H7 (cell line): ENCODE results near the gene RAD51B. TPM values are rescaled to one million over a fixed set of nuclear protein-coding genes. Genes with fewer than 3 reads are reported as not detected.

Experiments used
- DNase-seq: peaks from one replicate; pipeline ENCODE4 v3.0.0; 2012
- H3K27me3 ChIP-seq: 2 replicates; pipeline ENCODE4 v1.6.0; 2011; ENCODE audit warnings: mild to moderate bottlenecking, low read length; ENCODE audit not compliant: control insufficient read depth, insufficient read depth
- H3K36me3 ChIP-seq: replicated peaks from 2 replicates; pipeline ENCODE4 v1.5.1; 2011; ENCODE audit warnings: low read length; ENCODE audit not compliant: control insufficient read depth, insufficient read depth
- H3K4me3 ChIP-seq: 2 replicates; pipeline ENCODE4 v1.5.1; 2011; ENCODE audit warnings: low read depth, mild to moderate bottlenecking, control low read depth, low read length, moderate library complexity; ENCODE audit not compliant: insufficient read depth
- total RNA-seq: library from RNA; depleted of rRNA; stranded (reverse); fragments of >200 nt; shearing (Covaris generic); gene quantifications from 2 replicates; pipeline ENCODE4 v1.2.3, GENCODE V29; 2014

The RAD51B gene
- total RNA-seq, 1 experiment from 2014 or later: 9.6 TPM

DNA sequence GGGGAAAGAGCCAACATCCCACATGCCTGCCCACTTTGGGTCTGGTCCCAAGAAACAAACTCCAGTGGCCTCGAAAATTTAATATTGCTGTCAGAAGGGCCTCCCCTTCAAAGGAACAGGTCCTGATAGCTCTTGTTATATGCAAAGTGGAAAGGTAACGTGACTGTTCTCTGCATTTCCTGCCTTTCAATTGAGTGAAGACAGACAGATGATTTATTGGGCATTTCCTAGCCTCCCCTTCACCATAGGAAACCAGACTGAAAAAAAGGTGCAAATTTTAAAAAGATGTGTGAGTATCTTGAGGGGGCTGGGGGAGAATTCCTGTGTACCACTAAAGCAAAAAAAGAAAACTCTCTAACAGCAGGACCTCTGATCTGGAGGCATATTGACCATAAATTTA is 738.1 kb downstream of the RAD51B start:
- no peak overlapping the region for H3K4me3 ChIP-seq
- DNase-seq: no peak
- H3K27me3 ChIP-seq: 0 out of 2 replicates have a peak, but pooled peaks cover 2% of the 10 kb centered on the region
- no peaks in the 10 kb centered on the region for H3K36me3 ChIP-seq

DNA sequence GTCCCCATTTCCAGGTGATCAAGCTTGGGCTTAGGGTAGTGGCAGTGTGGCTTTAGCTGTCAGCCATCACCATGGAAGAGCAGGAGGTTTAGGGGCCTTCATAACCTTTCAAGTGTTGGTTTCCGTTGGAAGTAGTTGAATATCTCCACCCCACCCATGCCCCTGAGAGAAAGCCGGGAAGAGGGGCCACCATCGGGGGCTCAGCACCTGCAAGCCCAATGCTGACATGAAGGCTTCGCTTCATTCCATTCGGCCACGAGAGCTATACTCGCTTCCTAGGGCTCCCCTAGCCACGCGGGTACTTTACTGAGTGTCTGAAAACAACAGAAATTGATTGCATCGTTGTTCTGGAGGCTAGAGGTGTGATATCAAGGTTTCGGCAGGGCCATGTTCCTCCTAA is 738.5 kb downstream of the RAD51B start:
- Histone ChIP-seq H3K4me3 (no peak overlapping the region), H3K36me3 (no peaks in the 10 kb centered on the region), H3K27me3 (0 out of 2 replicates have a peak, but pooled peaks cover 2% of the 10 kb centered on the region)
- DNase-seq: no peak

DNA sequence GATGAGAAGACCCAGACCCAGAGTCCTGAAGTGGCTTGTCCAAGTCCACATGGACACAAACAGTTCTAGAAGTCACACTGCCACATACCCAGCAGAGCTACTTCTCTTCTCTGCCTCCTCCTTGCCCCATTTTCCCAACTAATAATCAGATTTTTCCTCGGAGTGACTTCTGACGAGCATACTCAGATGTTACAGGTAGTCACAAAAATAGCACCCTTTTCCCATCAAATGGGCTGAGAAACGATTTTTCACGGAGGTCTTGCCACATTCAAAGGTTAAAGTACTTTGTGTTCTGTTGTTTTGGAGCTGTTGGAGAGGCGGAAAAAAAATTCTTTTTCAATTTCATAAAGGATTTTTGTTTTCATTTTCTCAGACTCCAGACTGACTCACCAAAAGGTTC is 740.4 kb downstream of the RAD51B start:
- Histone ChIP-seq H3K4me3 (no peak overlapping the region), H3K27me3 (0 out of 2 replicates have a peak, but pooled peaks cover 2% of the 10 kb centered on the region), H3K36me3 (no peaks in the 10 kb centered on the region)
- DNase-seq: no peak

DNA sequence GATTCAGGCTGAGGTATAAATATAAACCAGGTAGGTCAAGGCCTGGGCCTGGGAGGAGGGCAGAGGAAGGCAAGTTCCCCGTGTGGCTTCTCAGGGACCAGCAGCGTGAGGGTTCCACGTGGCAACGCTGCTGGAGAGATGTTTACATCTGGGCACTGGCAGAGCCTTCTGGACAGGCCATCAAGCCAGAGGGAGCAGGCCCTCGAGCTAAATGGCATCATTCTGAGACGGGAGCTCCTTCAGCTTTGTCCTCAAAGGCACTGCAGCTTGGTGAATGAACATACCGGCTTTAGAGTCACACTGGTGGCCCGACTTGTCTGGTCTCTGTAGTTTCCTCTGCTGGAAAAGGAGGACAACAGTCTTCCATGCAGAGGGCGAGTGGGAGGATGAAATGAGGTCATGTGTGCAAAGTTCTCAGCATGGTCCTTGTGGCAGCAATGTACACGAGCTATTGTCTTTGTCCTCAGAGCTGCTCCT is 742.0 kb downstream of the RAD51B start:
- DNase-seq: no peak
- 0 out of 2 replicates have a peak, but pooled peaks cover 2% of the 10 kb centered on the region for H3K27me3 ChIP-seq
- H3K36me3 ChIP-seq: no peaks in the 10 kb centered on the region
- H3K4me3 ChIP-seq: no peak overlapping the region

DNA sequence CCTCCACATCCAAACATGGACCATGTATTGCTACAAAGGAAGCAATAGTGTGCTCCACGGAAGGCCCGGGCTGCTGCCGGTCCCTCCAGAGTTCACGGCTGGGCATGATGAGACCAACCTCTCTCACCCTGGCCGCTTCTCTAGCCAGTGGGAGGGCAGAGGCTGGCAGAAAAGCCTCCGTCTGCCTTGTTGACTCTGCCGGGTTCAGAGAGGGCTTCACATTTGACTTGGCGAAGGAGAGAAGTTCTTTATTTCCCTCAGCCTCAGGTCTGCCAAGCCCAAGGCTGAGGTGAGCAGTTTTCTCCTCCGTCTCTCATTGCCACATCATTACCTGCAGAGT is 743.3 kb downstream of the RAD51B start:
- H3K4me3 ChIP-seq: no peak overlapping the region
- no peaks in the 10 kb centered on the region for H3K36me3 ChIP-seq
- H3K27me3 ChIP-seq: 0 out of 2 replicates have a peak, but pooled peaks cover 2% of the 10 kb centered on the region
- DNase-seq: no peak

DNA sequence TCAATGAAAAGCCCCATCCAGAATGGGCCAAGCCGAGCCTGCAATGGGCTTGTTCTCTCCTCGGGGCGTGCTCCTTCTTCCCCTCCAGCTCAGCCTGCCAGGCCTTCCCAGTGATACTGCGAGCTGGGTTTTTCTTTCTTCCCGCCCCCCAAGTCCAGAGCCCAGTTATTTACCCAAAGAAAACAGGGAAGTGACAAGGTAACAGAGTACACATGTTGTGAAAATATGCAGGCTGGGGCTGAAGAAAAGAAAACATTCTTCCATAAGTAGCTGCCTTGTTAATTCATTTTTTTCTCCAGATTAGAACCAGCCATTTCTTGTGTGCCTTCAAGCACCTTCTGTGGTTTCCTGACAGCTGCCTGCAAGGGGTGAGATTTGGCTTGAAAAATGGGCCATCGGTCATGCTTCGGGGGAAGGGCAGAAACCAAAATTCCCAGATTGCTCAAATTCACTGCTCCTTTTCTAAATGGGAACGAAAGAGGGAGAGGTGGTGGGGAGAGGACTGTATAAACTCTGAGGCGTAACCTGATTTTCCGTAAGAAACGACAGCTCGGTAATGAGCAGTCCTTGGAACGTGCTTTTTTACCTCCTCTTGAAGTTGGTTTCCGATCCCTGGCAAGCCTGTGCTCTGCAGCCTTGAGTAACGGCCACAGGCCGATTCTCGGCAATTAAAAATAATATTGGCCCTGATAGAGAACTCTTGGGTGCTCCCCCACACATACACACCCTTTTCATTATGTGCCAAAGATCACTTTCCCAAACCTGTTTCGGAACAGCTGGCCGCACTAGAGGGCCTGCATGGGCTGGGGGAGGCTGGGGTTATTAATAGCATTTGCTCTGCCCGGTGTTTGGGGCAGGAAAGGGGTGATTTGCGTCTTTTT is 743.9 kb downstream of the RAD51B start:
- H3K36me3 ChIP-seq: no peaks in the 10 kb centered on the region
- DNase-seq: no peak
- 0 out of 2 replicates have a peak, but pooled peaks cover 2% of the 10 kb centered on the region for H3K27me3 ChIP-seq
- H3K4me3 ChIP-seq: no peak overlapping the region

DNA sequence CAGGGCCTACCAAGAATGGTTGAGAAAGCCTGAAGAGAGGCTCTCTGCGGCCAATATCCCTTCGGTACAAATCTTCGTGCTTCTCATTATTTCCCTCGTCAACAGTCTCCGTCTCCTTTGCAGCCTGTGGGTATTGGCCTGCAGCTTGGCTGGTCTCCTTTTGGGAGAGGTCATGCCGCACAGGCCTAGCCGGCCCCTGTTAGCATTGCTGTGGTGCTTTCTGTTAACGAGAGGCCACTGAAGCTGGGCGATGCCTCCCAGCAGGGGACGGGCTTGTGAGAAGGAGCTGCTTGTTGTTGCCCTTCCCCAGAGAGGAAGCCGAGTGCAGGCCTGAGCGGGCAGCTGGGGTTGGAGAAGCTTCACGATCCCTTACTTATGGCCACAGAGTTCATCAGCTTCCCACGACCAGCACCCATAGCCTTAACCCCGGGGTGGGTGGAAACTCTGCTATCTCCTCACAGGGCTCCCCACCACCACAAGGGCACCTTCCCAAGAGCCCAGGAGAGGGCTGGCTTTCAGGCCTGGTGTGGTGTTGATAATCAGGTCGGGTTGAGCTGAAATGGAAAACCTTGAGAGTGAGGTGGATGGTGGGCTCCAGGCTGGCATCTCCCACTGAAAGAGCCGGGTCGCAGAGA is 744.7 kb downstream of the RAD51B start:
- DNase-seq: no peak
- H3K4me3 ChIP-seq: no peak overlapping the region
- H3K36me3 ChIP-seq: no peaks in the 10 kb centered on the region
- 0 out of 2 replicates have a peak, but pooled peaks cover 2% of the 10 kb centered on the region for H3K27me3 ChIP-seq

DNA sequence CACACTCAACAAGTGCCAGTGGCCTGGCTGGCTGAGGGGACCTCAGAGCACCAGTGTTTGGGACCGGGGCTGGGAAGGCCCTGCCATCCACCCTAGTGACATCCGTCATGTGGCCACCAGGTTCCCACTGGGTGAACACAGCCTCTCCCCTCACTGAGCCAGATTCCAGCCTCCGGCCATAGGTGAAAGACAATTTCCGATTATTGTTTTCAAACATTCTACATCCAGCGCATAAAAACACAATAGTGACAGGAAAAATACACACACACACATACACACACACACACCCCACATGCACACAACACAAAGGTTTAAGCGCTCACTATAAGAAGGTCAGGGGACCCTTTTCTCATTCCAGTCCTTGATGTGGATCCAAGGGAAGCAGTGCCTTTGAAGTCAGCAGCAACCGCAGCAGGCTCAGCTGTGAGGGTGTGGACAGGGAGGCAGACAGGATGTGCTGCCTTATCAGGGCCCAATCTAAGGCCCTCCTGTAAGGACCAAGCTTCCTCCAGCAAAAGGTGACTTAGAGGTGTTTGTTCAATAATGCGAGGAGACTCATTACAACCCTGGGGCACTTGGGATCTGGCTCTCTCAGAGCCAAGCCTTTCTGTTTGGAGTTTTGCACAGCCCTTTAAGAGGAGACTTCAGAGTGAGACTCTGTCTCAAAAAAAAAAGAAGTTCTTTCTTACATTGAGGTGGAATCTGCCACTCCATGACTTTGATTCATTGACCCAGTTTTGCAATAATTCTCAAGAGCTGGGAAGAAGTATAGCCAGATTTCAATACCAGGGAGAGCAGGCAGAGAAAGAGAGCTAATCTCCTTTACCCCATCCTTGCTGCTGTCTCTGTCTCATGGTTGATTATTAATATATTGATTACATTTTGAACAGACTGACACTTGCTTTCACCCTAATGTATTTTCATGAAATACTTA is 745.5 kb downstream of the RAD51B start:
- Histone ChIP-seq H3K36me3 (no peaks in the 10 kb centered on the region), H3K27me3 (0 out of 2 replicates have a peak, but pooled peaks cover 2% of the 10 kb centered on the region), H3K4me3 (no peak overlapping the region)
- no peak for DNase-seq

DNA sequence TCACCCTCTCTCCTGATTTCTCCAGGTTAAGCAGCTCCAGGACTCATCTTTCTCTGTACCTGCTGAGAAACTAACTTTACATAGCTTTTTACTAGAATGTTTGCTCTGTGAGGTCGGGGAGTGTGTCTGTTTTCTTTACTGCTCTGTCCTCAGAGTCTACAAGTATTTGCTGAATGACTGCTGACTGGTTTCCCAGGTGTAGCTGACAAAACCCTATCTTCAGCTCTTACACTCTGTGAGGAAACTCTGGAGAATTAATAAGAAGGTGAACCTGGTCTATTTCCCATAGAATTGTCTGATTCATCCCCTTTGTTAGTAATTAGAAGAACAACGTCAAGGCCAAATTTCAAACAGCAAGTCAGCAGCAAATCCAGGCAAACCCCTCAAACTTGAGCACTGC is 746.5 kb downstream of the RAD51B start:
- Histone ChIP-seq H3K4me3 (no peak overlapping the region), H3K36me3 (no peaks in the 10 kb centered on the region), H3K27me3 (0 out of 2 replicates have a peak, but pooled peaks cover 2% of the 10 kb centered on the region)

DNA sequence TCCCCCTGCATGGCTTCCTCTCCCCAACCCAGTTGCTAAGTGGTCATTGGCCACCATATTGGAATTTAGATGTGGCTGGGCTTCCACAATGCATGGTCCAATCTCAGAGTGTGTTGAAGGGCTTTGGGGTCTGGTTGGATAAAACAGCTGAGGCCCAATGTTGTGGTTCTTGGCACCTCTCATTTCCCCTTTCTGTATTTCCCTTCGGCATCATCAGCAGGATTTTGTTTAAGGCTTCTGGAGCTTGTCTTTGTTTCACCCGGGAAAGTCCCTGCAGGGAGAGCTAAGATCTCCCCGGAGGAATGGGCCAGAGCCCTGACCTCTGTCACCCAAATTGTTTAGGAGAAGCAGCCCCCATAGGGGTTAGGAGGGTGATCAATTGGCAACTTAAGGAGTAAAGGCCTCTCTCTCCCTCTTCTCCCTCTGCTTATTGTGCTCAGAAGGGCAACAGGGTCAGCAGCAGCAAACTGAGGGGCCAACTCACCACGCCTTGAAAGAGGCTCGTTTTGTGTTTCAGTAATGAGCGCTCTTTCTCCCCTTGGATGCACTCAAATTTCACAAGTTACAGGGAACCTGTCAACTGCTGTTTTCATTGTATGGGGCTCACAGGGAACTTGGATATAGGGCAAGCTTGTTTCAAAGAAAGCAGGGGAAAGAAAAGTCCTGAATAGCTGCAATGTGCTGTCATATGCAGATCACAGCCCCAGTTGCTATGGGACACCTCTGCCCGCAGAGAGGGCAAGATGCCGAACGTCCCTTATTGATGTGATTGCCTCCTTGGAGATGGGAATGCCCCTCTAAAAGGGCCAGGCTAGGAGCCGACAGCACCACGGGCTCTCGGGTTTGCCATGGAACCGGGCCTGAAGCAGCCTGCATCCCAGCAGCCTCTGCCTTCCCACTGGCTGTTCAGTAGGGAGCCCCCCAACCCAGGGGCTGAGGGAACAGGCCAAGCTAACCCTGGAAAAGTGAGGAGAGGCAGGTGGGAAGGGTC is 749.6 kb downstream of the RAD51B start:
- DNase-seq: no peak
- Histone ChIP-seq H3K4me3 (no peak overlapping the region), H3K27me3 (no peaks in the 10 kb centered on the region), H3K36me3 (no peaks in the 10 kb centered on the region)

More for the DNA sequence above, 746.5 kb downstream of the RAD51B start:
- no peak for DNase-seq

DNA sequence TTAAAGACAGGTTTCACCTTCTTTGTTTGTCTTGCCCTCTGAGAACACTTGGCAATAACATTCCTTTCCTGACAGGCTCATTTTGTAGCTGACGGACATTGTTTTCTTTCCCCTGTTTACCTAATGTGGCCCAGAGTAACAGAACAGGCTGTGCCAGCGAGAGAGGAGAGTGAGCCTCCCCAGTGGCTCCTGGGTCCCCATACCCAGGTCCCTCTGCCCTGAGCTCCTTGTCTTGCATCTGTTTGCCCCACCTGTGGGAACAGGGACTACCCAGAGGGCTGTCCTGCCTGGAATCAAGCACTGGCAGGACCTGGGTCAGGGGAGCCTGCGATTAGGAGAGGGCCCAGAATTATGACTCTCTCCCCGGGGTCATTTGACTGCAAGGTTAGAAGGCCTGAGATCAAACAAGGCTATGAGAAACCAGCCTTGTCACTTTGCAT is 750.4 kb downstream of the RAD51B start:
- no peaks in the 10 kb centered on the region for H3K36me3 ChIP-seq
- H3K27me3 ChIP-seq: no peaks in the 10 kb centered on the region
- H3K4me3 ChIP-seq: no peak overlapping the region
- no peak for DNase-seq

DNA sequence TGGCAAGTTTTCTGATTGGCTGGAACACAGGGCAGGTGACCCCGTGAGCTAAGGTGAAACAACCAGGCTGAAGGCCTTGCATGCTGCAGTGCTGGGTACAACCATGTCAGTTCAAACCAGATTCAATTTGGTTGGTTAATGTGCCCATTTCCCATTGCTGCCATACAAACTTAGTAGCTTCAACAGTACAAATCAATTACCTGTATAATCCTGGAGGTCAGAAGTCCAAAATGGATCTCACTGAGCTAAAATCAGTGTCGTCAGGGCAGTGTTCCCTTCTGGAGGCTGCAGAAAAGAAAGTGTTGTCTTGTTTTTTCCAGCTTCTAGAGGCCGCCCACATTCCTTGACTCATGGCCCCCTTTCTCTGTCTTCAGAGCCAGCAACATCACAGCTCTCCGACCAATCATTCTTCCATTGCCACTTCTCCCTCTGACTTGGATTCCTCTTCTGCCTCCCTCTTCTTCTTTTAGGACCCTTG is 751.6 kb downstream of the RAD51B start:
- no peak for DNase-seq
- no peak overlapping the region for H3K4me3 ChIP-seq
- H3K27me3 ChIP-seq: no peaks in the 10 kb centered on the region
- H3K36me3 ChIP-seq: no peaks in the 10 kb centered on the region

DNA sequence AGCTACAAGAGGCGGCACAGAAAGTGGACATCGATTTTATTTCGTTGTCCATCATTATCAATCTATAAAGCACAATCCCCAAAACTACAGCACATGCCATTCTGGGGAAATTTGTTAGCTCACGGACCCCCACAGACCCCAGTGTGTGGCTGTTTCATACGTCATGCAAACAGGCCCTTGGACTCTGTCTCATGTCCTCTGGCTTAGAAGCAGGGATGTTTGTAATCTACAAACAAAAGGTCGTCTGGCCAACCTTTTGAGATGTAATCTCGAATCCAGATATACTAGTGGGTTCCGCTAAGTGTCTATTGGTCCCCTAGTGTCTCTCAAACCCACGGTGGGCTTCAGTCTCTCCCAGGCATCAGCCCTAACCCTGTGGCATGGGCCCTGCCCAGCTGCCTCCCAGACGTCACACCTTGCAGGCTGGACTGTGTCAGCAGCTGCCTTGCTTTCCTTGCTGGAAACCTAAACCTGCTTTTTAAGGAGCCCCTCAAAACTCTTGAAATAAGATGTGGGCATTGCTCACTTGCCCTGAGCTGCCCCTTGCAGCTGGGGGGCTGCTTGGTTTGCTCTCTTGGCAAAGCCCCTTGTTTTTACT is 752.4 kb downstream of the RAD51B start:
- Histone ChIP-seq H3K36me3 (no peaks in the 10 kb centered on the region), H3K4me3 (no peak overlapping the region), H3K27me3 (no peaks in the 10 kb centered on the region)
- no peak for DNase-seq
